Fibroblast of villous mesenchyme (primary cell): Measurements from ENCODE around the gene AKAP8. TPM values are rescaled to one million over a fixed set of nuclear protein-coding genes. Genes with fewer than 3 reads are reported as not detected.
A peak's percentile ranks its signal among the peaks of the same experiment; 100 is the strongest.
"Not testable (repeated sequence)": the region's sequence is repeated elsewhere in the genome, so short reads cannot be mapped to it uniquely, and the experiment has no call there.

Experiments
- DNase-seq: peaks from one replicate; pipeline ENCODE4 v3.0.0-alpha.2; 2010; ENCODE audit warnings: low read depth
- H3K4me3 ChIP-seq: 2 replicates; pipeline ENCODE4 v1.5.1; 2011; ENCODE audit warnings: low read depth, mild to moderate bottlenecking, low read length
- total RNA-seq: library from RNA; depleted of rRNA; stranded (reverse); fragments of >200 nt; gene quantifications from 2 replicates; pipeline ENCODE4 v1.2.3, GENCODE V29; 2012
- TF ChIP-seq, protein P1 (sequence below): IDR thresholded peaks from 2 replicates; pipeline ENCODE4 v1.5.1; 2012; ENCODE audit warnings: low read depth, mild to moderate bottlenecking, low read length; ENCODE audit not compliant: insufficient read depth

The AKAP8 gene
- total RNA-seq, 1 donor = 16.0 TPM

DNA sequence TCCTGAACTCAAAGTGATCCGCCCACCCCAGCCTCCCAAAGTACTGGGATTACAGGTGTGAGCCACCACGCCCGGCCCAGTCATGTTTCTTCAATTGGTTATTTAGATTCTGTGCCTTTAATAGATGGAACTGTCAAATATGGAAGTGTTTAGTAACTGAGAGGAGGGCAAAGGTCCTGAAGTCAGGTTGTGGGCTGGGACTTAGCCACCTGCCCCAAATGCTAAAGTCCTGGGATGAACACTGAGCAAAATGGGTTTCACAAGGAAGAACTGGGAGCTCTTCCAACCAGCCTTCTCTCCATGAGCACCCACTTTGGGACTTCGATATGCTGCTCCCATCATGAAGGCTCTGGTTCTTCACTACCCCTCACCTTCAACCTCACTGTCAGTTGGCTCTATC is 21.7 kb downstream of the AKAP8 start:
- TF ChIP-seq, protein P1, sequence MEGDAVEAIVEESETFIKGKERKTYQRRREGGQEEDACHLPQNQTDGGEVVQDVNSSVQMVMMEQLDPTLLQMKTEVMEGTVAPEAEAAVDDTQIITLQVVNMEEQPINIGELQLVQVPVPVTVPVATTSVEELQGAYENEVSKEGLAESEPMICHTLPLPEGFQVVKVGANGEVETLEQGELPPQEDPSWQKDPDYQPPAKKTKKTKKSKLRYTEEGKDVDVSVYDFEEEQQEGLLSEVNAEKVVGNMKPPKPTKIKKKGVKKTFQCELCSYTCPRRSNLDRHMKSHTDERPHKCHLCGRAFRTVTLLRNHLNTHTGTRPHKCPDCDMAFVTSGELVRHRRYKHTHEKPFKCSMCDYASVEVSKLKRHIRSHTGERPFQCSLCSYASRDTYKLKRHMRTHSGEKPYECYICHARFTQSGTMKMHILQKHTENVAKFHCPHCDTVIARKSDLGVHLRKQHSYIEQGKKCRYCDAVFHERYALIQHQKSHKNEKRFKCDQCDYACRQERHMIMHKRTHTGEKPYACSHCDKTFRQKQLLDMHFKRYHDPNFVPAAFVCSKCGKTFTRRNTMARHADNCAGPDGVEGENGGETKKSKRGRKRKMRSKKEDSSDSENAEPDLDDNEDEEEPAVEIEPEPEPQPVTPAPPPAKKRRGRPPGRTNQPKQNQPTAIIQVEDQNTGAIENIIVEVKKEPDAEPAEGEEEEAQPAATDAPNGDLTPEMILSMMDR = no peak
- H3K4me3 ChIP-seq = no peak overlapping the region
- no peak for DNase-seq

DNA sequence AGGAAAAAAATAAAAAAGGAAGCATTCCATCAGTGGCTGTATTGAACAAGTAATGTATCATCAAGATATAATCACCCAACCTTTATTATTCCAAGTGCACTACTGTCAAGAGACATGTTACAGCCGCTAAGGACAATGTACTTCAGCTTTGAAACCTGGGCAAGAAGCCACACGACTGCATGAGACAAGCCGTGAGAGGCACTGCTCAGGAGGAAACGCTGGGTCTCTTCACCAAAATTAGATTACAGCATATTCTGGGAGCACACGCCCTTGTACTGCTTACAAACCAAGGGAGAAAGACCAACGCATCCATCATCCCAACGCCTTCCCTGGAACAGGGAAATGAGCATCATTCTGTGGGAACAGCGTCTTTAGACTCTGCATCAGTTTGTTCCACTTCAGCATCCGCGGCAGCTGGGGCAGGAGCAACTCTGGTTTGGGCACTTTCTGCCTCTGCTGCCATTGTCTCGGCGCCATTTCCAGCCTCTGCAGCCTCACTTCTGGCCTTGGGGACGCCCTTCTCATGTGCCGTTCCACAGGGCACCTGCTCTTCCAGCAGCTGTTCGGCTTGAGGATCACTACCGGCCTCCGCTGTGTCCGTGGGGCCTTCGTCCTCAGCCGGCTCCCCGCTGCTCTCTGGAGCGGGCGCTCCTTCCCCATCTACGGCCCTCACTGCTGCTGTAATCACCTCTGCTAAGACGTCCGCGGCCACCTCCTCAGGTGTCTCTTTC is 24.9 kb downstream of the AKAP8 start:
- no peak overlapping the region for H3K4me3 ChIP-seq
- TF ChIP-seq, protein P1 = no peak
- no peak for DNase-seq

DNA sequence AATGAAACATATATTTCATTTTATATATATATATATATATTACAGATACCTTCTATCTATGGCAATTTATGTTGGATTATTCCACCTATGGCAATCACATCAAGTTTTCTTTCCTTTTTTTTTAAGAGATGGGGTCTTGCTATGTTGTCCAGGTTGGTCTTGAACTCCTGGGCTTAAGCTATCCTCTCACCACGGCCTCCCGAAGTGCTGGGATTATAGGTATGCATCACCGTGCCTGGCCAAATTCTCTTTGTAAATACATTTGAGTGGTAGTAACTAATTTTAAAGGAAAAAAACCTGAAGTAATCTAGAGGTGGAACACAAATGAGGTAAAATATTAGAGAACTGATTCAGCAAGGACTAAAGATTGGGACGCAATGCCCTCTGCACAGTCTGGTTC is 25.7 kb downstream of the AKAP8 start:
- no peak for DNase-seq
- TF ChIP-seq, protein P1 = no peak
- no peak overlapping the region for H3K4me3 ChIP-seq

DNA sequence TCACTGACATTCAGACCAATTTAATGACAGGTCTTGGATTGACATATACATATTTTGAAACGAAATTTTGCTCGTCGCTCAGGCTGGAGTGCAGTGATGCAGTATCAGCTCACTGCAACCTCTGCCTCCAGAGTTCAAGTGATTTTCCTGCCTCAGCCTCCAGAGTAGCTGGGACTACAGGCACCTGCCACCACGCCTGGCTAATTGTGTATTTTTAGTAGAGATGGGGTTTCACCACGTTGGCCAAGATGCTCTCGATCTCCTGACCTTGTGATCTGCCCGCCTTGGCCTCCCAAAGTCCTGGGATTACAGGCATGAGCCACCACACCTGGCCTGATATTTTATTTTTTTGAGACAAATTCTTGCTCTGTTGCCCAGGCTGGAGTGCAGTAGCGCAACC is 27.1 kb downstream of the AKAP8 start:
- H3K4me3 ChIP-seq, DNase-seq: not testable (repeated sequence)

- DNase-seq, H3K4me3 ChIP-seq: not testable (repeated sequence)
Measured at GRCh38 chr19:15341328-15341727, 38.3 kb downstream of the AKAP8 start.

- no peak for DNase-seq
- no peak overlapping the region for H3K4me3 ChIP-seq
- TF ChIP-seq, protein P1 = no peak
Measured at GRCh38 chr19:15340086-15340485, 39.5 kb downstream of the AKAP8 start.

- TF ChIP-seq, protein P1 = no peak
- peak; percentile 64 for DNase-seq
- H3K4me3 ChIP-seq = no peak overlapping the region
Measured at GRCh38 chr19:15337202-15337601, 42.4 kb downstream of the AKAP8 start.

GRCh38 chr19:15335992-15336391 is 43.6 kb downstream of the AKAP8 start:
- H3K4me3 ChIP-seq = not testable (repeated sequence)

More at GRCh38 chr19:15335992-15336391, 43.6 kb downstream of the AKAP8 start:
- DNase-seq = not testable (repeated sequence)
